HG03108 (cell line): ENCODE measurements around the gene MPND.

Source experiments
- ATAC-seq: cut with Tn5 transposase; IDR thresholded peaks from one replicate; pipeline ENCODE4 v1.9.1; 2021; ENCODE audit warnings: moderate library complexity; ENCODE audit not compliant: unreplicated experiment

The MPND gene, protein sequence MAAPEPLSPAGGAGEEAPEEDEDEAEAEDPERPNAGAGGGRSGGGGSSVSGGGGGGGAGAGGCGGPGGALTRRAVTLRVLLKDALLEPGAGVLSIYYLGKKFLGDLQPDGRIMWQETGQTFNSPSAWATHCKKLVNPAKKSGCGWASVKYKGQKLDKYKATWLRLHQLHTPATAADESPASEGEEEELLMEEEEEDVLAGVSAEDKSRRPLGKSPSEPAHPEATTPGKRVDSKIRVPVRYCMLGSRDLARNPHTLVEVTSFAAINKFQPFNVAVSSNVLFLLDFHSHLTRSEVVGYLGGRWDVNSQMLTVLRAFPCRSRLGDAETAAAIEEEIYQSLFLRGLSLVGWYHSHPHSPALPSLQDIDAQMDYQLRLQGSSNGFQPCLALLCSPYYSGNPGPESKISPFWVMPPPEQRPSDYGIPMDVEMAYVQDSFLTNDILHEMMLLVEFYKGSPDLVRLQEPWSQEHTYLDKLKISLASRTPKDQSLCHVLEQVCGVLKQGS

DNA sequence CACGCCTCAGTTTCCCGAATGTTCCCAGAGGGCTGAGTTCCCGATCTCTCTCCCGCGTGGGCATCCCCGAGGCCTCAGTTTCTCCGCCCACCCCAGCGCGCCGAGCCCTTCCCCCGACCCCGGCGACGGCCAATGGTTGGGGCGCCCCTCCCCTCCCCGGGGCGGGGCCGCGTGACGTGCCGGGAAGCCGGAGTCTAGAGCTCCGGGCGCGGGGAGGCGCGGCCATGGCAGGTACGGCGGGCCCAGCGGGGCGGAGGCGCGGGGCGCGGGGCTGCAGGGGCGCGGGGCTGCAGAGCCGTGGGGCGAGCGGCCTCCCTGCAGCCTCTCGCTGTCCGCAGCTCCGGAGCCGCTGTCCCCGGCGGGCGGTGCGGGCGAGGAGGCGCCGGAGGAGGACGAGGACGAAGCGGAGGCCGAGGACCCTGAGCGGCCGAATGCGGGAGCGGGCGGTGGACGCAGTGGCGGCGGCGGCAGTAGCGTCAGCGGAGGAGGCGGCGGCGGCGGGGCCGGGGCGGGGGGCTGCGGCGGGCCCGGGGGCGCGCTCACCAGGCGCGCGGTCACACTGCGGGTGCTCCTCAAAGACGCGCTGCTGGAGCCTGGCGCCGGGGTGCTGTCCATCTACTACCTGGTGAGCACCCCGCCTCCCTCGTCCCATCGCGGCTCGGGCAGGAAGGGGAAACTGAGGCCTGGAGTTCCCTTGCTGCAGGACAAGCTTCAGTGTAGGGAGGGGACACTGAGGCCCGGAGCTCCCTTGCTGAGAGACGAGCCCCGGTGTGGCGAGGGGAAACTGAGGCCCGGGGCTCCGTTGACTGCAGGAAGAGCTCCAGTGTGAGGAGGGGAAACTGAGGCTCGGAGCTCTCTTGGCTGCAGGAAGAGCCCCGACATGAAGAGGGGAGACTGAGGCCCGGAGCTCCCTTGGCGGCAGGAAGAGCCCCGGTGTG is at the start of gene MPND:
TSS of gene MPND (plus strand) at position 193 of the 938 bp plus-strand sequence. CDS start at position 225, 32 bp downstream.
- peak; percentile 45 for ATAC-seq

DNA sequence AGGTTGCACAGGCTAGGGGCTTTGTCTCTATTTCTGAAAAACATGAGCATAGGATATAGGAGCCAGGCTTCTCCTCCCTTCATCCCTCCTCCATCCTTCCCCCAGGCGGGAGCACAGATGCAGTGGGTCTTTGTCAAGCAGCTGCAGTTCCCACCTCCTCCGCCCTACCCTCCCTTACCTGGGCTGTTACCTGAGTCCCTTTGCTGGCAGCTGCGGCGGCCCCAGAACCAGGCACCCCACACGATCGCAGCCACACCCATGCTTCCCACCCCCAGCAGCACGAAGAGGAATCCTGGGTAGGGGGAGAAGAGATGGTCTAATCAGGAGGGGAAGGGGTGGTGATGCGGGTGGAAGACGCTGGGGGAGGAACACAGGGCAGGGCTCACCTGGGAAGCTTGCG is 49.0 kb upstream of the MPND start:
- ATAC-seq, result no peak

DNA sequence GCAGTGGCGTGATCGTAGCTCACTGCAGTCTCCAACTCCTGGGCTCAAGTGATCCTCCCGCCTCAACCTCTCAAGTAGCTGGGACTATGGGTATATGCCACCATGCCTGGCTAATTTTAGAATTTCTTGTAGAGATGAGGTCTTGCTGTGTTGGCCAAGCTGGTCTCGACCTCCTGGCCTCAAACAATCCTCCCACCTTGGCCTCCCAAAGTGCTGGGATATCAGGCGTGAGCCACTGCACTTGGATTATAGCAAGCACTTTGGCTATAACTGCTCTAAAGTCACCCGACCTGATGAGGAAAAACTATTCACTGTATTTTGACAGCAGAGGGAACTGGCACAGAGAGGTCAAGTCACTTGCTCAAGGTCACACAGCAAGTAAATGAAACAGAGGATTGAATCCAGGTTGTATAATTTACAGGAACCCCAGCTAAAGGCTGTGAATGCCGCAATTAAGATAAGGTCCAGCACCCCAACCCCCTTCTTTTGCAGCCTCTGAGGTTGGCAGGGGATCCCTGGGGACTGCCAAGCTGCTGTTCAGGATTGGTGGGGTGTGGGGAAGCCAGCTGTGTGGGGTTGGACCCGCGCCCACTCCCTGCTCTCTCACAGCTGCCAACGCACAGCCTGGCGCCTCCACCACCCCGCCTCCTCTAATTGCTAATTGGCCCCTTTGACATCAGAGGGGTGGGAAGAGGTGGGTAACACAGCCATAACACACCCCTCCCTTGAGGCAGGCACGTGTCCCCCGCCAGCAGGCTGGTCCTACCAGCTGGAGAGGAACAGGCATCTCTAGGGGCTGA is 47.2 kb upstream of the MPND start:
- ATAC-seq, result no peak

DNA sequence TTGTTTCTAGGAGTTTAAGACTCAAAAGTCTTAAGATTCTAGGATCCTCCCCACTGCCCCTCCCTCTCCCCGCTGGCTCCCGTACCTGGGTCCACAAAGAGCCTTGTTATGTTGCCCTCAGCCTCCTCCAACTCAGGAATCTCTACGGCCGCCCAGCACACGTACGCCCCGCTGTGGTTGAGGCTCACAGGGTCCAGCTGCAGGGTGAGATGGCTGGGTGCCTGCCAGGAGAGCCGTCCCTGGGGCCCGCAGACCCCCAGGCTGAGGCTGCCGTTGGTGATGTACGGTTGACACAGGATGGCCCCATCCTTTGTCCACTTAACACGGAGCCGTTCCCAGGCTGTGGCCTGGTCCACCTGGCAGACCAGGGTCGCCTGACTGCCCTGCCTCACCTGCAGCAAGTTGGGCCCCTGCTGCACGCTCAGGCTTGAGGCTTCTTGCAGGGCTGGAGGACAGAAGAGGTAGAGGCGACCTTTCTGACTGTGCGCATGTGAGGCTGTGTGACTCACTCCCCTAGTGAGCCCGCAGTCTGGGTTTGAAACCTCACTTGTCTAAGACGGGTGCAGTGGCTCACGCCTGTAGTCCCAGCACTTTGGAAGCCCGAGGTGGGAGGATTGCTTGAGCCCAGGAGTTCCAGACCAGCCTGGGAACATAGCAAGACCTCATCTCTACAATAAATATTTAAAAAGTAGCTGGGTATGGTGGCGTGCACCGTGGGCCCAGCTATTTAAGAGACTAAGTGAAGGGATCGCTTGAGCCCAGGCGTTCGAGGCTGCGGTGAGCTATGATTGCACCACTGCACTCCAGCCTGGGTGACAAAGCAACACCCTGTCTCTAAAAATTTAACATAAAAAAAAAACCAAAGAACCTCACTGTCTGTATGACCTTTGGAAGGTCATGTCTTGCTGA is 45.2 kb upstream of the MPND start:
- no peak for ATAC-seq

DNA sequence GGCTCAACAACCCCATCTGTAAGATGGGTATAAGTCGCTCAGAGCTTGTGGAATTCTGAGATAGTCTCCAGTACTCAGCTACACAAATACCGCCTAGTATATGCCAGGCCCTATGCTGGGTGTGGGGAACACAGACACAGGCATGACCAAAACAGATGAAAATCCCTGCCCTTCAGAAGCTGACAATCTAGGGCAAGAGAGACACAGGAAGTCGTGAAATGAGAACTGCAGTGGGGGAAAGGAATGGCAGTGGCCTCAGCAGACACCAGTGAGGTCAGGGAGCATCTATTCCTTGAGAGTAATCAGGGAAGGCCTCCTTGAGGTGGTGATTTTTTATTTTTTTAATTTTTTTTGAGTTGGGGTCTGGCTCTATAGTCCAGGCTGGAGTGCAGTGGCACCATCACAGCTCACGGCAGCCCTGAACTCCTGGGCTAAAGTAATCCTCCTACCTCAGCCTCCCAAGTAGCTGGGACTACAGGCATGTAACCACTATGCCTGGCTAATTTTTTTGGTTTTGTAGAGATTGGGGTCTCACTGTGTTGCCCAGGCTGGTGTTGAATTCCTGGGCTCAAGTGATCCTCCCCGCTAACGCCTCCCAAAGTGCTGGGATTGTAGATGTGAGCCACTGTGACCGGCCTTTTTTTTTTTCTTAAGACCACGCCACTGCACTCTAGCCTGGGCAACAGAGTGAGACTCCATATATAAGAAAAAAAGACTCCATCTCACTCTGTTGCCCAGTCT is 44.4 kb upstream of the MPND start:
- no peak for ATAC-seq

DNA sequence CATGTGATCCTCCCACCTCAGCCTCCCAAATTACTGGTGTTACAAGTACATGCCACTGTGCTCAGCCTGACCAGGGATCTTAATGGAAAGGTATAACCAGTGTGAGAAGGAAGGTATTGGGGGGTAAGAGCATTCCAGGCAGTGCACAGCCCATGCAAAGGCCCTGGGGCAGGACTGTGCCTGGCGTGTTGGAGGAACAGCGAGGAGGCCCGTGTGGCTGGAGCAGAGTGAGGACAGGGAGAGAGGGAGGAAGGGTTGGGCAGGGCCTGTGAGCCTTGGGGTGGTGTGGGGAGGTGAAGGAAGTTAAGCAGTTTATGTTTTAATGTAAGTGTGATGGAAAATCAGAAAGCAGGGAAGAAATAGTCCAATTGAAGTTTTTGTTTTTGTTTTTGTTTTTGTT is 42.8 kb upstream of the MPND start:
- ATAC-seq, result no peak

DNA sequence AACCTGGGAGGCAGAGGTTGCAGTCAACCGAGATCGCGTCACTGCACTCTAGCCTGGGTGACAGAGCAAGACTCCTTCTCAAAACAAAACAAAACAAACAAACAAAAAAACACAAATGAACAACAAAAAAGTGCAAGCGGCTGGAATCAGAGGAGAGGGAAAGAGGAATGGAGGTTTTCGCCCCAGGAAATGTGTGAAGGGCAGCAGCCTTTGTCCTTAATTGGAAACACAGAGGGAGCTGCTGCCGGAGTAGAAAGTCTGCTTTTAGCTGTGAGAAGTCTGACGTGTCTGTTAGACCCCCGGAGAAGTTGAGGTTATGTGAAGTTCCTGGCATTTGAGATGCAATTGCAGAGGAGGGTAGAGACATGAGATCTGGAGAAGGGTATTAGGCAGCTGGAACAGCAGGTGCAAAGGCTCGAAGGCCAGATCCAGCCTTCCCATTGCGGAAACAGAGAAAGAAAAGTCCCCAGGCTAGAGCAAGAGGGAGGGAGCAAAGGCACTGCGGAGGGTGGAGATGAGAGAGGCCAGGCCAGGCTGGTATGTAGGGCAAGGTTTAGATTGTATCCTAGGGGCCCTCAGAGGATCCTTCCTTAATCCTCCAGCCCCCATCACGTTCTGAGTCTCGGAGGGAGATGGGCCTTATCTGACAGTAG is 41.6 kb upstream of the MPND start:
- ATAC-seq, result no peak

DNA sequence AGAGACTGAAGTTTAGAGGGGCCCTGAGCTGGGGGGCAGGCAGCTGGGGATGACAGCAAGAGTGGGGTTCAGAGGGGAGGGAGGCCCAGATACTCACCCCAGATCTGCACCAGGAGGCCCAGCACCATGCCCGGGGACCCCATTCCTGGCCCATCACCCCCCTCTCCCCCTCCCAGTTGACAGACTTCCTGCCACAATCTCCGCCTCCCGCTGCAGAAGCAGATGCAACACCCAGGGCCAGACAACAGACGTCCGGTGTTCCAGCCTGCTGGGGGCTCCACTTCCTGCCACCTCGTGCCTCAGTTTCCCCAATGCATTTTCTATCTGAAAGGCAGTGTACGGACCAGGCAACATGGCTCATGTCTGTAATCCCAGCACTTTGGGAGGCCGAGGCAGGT is 41.1 kb upstream of the MPND start, which contains the start of gene TMIGD2:
TSS of gene TMIGD2 (minus strand) at position 147 of the 398 bp plus-strand sequence. CDS start at position 143, 4 bp downstream.
- ATAC-seq, result no peak

DNA sequence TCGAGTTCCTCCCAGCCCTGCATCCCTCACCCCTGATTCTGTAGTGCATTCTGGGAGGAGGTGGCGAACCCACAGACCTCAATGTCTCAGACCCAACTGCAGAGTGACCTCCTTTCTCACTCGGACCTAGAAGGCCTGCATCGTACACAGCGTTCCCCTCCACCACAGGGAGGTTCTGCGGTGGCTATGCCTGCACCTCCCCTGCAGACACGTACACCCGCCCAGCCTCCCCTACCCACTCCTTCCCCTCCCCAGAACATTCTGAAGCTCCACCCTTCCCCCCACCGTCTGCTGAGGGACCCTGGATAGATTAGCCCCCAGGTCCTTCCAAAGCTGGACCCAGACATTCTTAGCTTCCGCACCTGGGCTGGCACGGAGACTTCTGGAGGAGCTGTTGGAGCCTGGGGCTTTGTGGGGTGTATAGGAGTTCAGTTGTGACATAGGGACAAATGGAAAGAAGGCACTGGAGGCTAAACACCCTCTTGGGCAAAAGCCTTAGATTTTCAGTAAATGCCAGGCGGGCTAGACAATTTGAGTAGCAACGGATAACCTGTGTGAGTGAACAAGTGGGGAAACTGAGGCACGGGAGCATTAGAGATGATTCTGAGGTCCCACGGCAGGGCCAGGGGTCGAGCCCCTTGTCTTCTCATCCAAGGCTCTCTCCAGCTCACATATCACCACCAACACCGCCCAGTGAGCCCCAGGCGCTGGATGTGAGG is 39.4 kb upstream of the MPND start:
- no peak for ATAC-seq

DNA sequence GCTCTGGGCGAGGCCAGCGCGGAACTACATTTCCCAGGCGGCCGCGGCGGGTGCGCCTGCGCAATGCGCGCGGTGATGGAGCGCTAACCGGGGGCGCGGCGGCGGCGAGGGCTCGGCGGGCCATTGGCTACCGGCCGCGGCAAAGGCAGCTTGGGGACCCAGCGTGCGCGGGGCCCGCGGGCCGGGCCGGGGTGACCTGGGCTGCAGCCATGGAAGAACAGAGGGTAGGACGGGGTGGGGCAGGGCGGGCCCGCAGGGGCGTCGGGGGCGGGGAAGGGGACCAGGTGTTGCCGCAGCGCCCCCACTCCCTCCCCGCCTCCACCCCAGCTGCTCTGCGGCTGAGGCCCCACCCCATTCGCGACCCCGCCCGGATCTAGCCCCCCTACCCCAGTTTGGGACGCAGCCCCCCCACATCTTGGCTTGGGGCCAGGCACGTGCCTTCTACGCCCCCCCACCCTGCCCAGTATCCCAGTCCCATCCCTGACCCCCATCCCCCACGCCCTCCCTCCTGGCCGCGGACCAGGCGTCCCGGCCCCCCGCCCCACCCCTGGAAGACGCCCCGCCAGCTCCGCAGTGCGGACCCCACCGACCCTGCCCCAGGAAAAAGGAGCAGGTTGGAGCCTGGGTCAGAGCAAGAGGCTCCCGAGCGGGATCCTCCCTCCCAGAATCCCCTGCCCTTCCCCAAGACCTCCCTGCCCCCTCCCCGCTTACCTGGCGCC is 38.7 kb upstream of the MPND start, which contains the start of gene FSD1:
TSS of gene FSD1 (plus strand) at position 61 of the 719 bp plus-strand sequence. CDS start at position 210, 149 bp downstream.
- ATAC-seq, result no peak

DNA sequence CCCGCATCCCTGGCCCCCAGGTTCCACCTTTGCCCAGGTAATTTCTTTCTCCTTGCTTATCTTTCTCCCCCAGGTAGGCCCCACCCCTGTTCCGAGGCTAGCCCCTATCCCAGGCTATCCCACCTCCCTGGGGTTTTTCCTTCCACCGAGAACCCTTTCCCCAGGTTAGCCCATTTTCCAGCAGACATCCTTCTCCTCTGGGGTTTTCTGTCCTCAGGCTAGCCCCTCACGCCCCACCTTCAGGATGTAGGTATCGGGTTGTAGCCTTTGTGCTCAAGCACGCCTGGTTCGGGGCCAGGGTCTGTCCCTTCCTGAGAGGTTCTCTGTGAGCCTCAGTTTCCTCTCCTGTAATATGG is 38.1 kb upstream of the MPND start:
- no peak for ATAC-seq

DNA sequence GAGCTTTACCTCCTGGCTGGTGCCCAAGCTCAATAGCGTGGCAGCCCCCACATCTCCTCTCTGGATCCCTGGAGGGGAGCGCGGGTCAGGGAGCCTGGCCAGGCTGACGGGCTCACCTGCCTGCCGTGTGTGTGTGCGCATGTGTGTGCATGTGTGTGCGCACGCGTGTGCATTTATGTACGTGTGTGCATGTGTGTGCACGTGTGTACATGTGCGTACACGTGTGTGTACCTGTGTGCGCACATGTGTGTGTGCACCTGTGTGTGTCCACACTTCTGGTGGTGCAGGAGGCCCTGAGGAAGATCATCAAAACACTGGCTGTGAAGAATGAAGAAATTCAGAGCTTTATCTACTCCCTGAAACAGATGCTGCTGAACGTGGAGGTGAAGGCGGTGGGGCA is 37.7 kb upstream of the MPND start:
- no peak for ATAC-seq

DNA sequence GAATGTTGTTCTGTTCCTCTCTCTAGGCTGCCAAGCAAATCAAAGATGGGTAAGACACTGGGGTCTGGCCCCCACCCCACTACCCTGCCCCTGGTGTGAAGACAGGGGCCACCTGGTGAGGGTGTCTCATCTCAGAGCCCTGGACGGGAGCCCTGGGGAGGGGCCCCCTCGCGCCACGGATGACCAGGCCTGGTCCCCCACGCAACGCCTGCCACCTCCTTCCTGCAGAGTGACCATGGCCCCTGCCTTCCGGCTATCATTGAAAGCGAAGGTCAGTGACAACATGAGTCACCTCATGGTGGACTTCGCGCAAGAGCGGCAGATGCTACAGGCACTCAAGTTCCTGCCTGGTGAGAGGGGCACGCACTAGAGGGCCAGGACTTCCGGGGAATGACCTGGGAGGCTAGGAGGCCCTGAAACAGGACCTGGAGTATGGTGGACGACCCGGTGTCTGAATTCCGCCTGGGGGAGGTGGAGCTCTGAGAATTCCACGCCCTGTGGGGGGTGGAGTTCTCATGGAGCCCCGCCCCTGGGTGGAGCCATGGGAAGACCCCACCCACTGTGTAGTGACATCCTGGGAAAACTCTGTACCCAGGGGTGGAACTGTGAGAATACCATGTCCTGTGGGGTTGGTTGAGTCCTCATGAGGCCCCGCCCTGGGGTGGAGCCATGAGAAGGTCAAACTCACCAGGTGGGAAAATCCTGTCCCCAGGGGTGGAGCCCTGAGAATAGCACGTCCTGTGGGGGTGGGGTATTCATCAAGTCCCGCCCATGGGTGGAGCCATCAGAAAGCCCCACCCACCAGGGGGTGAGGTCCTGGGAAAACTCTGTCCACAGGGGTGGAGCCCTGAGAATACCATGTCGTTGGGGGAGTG is 32.9 kb upstream of the MPND start:
- no peak for ATAC-seq

DNA sequence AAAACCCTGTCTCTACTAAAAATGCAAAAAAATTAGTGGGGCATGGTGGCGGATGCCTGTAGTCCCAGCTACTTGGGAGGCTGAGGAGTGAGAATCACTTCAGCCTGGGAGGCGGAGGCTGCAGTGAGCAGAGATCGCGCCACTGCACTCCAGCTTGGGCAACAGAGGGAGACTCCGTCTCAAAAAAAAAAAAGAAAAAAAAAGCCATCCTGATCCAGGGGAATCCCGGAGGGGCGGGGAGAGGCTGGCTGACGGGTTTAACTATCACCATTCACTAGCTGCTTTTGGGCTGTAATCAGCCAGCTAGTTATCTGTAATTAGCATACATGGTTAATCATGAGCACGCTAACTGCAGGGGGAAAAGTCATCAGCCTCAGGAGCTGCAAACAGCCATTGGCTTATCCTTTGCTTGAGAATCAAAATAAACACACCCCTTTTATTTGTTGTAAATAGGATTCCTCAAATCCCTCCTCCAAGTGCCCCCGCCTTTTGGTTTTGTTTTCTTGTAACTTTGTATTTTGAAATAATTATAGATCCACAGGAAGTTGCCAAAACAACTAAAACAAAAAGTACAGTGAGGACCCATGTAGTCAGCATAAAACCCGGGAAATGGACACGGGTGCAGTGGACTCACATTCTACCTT is 29.4 kb upstream of the MPND start:
- no peak for ATAC-seq

DNA sequence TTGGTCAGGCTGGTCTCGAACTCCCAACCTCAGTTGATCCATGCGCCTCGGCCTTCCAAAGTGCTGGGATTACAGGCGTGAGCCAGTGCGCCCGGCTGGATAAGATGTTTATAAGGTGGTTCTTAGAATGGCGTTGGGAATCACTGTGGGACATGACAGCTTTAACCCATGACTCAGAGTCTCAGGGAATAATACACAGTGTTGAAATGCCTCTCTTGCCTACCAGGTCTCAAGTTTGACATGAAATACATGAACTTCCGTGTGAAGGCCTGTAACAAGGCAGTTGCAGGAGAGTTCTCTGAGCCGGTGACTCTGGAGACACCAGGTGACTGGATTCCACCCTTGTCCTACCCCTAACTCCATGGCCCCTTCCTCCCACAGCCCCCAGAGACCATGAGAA is 26.4 kb upstream of the MPND start:
- no peak for ATAC-seq

DNA sequence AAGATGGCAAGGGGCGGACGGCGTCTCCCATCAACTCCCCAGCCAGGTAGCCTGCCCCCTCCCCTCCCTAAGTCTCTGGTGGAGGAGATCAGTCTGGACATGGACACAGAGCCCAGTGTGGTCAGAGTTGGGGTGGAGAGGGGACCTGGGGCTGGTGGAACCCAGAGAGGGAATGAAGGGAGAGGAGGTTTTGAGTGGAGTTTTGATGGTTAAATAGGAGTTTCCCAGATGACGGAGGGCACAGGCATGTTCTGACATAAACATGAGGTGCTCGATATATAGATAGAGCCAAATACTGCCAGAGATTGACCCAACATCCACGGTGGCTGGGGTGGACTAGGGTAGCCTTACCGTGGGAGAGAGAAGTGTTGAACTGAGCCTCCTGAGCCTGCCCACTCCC is 24.9 kb upstream of the MPND start:
- ATAC-seq, result no peak
